Stimulated activated naive CD8-positive, alpha-beta T cell treated with anti-CD3 and anti-CD28 coated beads, Interleukin-15, Interleukin-2, amounts not matched to agents 100 ng/mL and 50 ng/mL, for 24 hours (primary cell): Measurements from ENCODE around the gene ITPR2.

Experiments used
- H3K27ac Mint-ChIP-seq: one replicate; pipeline ENCODE4 v1.8.0; 2021; ENCODE audit warnings: mild to moderate bottlenecking, mixed read lengths
- H3K27me3 Mint-ChIP-seq: one replicate; pipeline ENCODE4 v1.8.0; 2021; ENCODE audit warnings: mixed read lengths
- H3K36me3 Mint-ChIP-seq: one replicate; pipeline ENCODE4 v1.8.0; 2021; ENCODE audit warnings: low read depth, mixed read lengths
- H3K4me1 Mint-ChIP-seq: one replicate; pipeline ENCODE4 v1.8.0; 2021; ENCODE audit warnings: low read depth, mixed read lengths
- H3K4me3 Mint-ChIP-seq: one replicate; pipeline ENCODE4 v1.8.0; 2021; ENCODE audit warnings: mild to moderate bottlenecking, mixed read lengths
- H3K9me3 Mint-ChIP-seq: one replicate; pipeline ENCODE4 v1.8.0; 2021; ENCODE audit warnings: mixed read lengths

Gene ITPR2

DNA sequence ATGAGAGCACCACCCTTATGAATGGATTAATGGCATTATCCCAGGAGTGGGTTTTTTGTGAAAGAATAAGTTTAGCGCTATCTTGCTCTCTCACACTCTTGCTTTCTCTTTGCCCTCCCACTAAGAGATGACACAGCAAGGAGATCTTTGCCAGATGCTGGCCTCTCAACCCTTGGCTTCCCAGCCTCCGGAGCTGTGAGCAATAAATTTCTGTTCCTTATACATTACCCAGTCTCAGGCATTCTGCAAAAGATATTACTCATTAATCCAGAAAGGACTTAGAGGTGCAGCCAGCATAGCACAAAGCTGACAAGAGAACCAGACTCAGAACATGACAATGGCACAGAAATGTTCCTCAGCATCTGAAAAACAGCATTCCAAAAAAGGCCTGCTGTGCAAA is 190.6 kb downstream of the ITPR2 start:
- H3K4me1 Mint-ChIP-seq = peaks cover 11% of the 10 kb centered on the region
- H3K4me3 Mint-ChIP-seq = no peak overlapping the region
- peaks cover 19% of the 10 kb centered on the region for H3K36me3 Mint-ChIP-seq
- no peak overlapping the region for H3K27ac Mint-ChIP-seq
- no peaks in the 10 kb centered on the region for H3K27me3 Mint-ChIP-seq
- no peaks in the 10 kb centered on the region for H3K9me3 Mint-ChIP-seq

DNA sequence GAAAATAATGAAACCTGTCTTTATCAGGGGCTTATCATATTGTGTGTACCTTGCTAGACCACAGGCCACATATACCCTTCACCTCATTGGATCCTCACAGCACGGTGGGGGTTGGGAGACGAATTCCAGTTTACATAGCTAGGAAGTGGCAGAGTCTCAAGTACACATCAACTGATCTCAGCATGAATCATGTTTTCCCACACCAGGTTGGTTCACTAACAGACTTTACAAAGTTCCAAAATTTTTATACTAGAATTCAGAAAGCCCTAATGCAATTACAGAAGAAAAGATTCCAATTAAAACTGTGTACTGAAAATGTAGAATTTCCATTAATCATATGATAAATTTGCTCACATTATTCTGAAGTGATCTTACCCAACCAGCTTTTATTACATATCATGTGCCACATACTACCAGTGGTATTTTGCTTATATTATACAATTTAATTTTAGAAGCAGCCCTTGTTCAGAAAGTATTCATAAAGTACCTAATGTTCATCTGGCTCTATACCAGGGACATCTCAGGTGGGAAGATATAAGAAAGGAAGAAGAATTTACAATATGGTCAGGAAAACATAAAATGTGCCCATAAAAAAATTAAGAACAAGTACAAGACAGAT is 196.2 kb downstream of the ITPR2 start:
- Mint-ChIP-seq H3K9me3 (no peaks in the 10 kb centered on the region), H3K27ac (no peak overlapping the region), H3K27me3 (no peaks in the 10 kb centered on the region), H3K4me3 (no peak overlapping the region), H3K36me3 (peaks cover 27% of the 10 kb centered on the region), H3K4me1 (peaks cover 15% of the 10 kb centered on the region)

GRCh38 chr12:26633591-26634210 is 199.3 kb downstream of the ITPR2 start:
- Mint-ChIP-seq H3K9me3 (no peaks in the 10 kb centered on the region), H3K36me3 (peaks cover 34% of the 10 kb centered on the region), H3K27ac (peak overlapping the region; percentile 23), H3K4me1 (peaks cover 15% of the 10 kb centered on the region), H3K27me3 (no peaks in the 10 kb centered on the region), H3K4me3 (no peak overlapping the region)

DNA sequence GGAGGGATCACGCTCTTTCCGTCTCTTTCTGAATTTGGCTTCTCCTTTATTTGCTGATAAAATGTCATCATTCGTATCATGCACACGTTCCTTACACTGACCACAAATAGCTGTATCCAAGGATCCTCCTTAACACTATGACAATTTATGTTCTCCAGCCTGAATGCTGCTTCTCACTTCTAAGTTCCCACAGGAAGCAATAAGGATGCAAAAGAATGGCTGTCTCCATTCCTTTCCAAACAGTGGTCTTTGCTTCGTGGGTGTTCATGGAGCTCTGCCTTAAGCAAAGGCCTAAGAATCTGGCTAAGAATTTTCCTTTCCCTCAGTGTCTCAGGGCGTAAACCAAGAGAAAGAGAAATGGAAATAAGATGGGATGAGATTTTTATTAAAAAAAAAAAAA is 200.2 kb downstream of the ITPR2 start:
- no peaks in the 10 kb centered on the region for H3K27me3 Mint-ChIP-seq
- no peak overlapping the region for H3K4me3 Mint-ChIP-seq
- peaks cover 8% of the 10 kb centered on the region for H3K4me1 Mint-ChIP-seq
- no peaks in the 10 kb centered on the region for H3K9me3 Mint-ChIP-seq
- peaks cover 36% of the 10 kb centered on the region for H3K36me3 Mint-ChIP-seq
- H3K27ac Mint-ChIP-seq = no peak overlapping the region

- H3K4me3 Mint-ChIP-seq = no peak overlapping the region
- H3K9me3 Mint-ChIP-seq = no peaks in the 10 kb centered on the region
- peaks cover 8% of the 10 kb centered on the region for H3K4me1 Mint-ChIP-seq
- H3K36me3 Mint-ChIP-seq = peaks cover 41% of the 10 kb centered on the region
- no peaks in the 10 kb centered on the region for H3K27me3 Mint-ChIP-seq
- H3K27ac Mint-ChIP-seq = no peak overlapping the region
Measured at GRCh38 chr12:26631846-26632245, 201.1 kb downstream of the ITPR2 start.

DNA sequence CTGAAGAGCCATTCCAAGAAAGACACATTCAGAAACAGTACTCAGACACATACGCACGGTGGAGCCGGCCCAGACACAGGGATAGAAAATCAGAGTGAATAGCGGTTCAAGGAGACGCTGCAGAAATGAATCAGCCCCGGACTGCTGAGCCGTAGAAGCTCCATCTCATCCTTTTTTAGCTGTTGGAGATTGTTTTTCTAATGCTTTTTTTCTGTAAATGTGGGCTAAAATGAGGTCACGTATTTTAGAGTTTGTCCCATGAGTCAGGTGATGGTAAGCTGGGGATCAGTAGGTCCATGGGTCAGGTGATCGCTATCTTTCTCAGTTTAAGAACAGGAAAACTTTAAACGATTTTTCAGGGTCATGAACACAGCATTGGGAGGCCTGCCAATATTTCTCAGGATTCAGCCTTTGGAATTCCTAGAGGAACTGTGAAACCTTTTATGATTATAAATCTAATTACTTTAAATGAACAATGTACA is 202.4 kb downstream of the ITPR2 start:
- H3K9me3 Mint-ChIP-seq = no peaks in the 10 kb centered on the region
- no peak overlapping the region for H3K27ac Mint-ChIP-seq
- peaks cover 8% of the 10 kb centered on the region for H3K4me1 Mint-ChIP-seq
- no peak overlapping the region for H3K4me3 Mint-ChIP-seq
- no peaks in the 10 kb centered on the region for H3K27me3 Mint-ChIP-seq
- peaks cover 53% of the 10 kb centered on the region for H3K36me3 Mint-ChIP-seq

DNA sequence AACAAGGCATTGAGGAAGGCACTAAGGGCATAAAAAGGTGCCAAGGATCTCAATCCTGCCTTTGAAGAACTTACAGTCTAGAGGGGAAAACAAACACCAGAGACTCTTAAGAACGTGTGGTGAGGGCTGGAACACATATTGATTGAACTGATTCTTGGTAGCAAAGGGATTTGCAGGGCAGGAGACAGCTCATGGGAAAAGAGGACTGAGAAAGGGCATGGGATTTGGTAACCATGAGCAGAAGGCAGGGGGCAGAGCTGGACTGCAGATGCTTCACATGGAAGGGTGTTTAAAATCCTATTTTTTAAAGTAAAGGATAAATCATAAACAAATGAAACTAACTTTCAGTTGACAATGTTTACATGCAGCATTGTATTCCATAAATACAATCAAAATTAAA is 203.1 kb downstream of the ITPR2 start:
- Mint-ChIP-seq H3K4me1 (peaks cover 8% of the 10 kb centered on the region), H3K9me3 (no peaks in the 10 kb centered on the region), H3K27me3 (no peaks in the 10 kb centered on the region), H3K4me3 (no peak overlapping the region), H3K36me3 (peaks cover 56% of the 10 kb centered on the region), H3K27ac (peak overlapping the region; percentile 45)

- no peaks in the 10 kb centered on the region for H3K9me3 Mint-ChIP-seq
- no peak overlapping the region for H3K27ac Mint-ChIP-seq
- no peaks in the 10 kb centered on the region for H3K27me3 Mint-ChIP-seq
- no peak overlapping the region for H3K4me3 Mint-ChIP-seq
- peaks cover 57% of the 10 kb centered on the region for H3K36me3 Mint-ChIP-seq
- no peaks in the 10 kb centered on the region for H3K4me1 Mint-ChIP-seq
Measured at GRCh38 chr12:26628234-26628633, 204.8 kb downstream of the ITPR2 start.

- Mint-ChIP-seq H3K4me1 (peaks cover 3% of the 10 kb centered on the region), H3K4me3 (no peak overlapping the region), H3K9me3 (no peaks in the 10 kb centered on the region), H3K36me3 (peaks cover 65% of the 10 kb centered on the region), H3K27me3 (no peaks in the 10 kb centered on the region), H3K27ac (no peak overlapping the region)
Measured at GRCh38 chr12:26627335-26627734, 205.7 kb downstream of the ITPR2 start.

GRCh38 chr12:26623136-26623535 is 209.9 kb downstream of the ITPR2 start:
- Mint-ChIP-seq H3K4me1 (peaks cover 3% of the 10 kb centered on the region), H3K36me3 (peaks cover 77% of the 10 kb centered on the region), H3K27ac (no peak overlapping the region), H3K27me3 (no peaks in the 10 kb centered on the region), H3K4me3 (no peak overlapping the region), H3K9me3 (no peaks in the 10 kb centered on the region)

DNA sequence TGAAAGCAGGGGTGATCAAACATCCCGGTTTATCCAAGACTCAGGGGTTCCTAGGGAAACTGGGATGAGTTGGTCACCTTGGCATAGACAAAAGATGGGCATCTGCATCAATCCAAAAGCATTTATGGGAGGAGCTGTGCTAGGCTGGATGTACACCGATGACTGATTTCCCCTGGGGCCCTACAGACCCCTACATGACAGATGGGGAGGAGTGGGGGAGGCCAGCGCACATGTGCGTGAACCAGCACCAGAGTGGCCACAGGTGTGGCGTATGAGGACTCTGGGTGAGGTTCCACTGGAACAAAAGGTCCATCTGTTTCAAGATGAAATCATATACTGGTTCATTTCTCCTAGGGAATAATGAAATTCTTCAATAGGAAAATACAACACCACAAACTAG is 210.4 kb downstream of the ITPR2 start:
- peaks cover 3% of the 10 kb centered on the region for H3K4me1 Mint-ChIP-seq
- H3K9me3 Mint-ChIP-seq = no peaks in the 10 kb centered on the region
- H3K27ac Mint-ChIP-seq = no peak overlapping the region
- peaks cover 77% of the 10 kb centered on the region for H3K36me3 Mint-ChIP-seq
- no peaks in the 10 kb centered on the region for H3K27me3 Mint-ChIP-seq
- H3K4me3 Mint-ChIP-seq = no peak overlapping the region

GRCh38 chr12:26621932-26622331 is 211.1 kb downstream of the ITPR2 start:
- Mint-ChIP-seq H3K9me3 (no peaks in the 10 kb centered on the region), H3K4me1 (peaks cover 3% of the 10 kb centered on the region), H3K36me3 (peaks cover 70% of the 10 kb centered on the region), H3K27ac (no peak overlapping the region), H3K27me3 (no peaks in the 10 kb centered on the region), H3K4me3 (no peak overlapping the region)

DNA sequence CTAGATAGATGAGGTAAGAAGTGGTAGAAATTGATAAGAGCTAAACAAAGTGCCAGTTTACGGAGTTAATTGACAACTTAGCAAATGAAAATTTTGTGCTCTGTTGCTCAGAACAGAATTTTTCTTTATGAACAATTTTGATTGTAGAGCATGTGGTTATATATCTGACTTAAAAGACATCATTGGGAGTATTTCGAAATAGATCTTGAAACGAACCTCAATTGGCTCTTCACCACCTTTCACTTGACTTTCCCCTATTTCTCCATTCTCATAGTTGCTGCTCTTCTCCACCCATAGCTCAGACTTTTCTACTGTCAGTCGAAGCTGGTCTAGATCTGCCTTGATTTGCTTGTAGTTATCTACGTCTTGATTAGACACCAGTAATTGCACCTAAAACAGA is 212.1 kb downstream of the ITPR2 start:
- no peak overlapping the region for H3K4me3 Mint-ChIP-seq
- H3K9me3 Mint-ChIP-seq = no peaks in the 10 kb centered on the region
- peaks cover 60% of the 10 kb centered on the region for H3K36me3 Mint-ChIP-seq
- H3K27me3 Mint-ChIP-seq = no peaks in the 10 kb centered on the region
- peaks cover 3% of the 10 kb centered on the region for H3K4me1 Mint-ChIP-seq
- no peak overlapping the region for H3K27ac Mint-ChIP-seq

DNA sequence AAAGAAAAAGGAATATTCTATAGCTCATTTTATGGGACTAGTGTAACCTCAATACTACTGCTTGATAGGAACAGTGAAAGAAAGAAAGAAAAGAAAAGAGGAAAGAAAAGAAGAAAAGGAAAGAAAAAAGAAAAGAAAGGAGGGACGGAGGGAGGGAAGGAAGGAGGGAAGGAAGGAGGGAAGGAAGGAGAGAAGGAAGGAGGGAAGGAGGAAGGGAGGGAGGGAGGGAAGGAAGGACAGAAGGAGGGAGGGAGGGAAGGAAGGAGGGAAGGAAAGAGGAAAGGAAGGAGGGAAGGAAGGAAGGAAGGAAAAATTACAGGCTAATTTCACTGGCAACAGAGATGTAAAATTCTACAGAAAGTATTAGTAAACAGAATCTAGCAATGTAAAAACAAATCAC is 215.5 kb downstream of the ITPR2 start:
- Mint-ChIP-seq H3K9me3 (no peaks in the 10 kb centered on the region), H3K36me3 (peaks cover 47% of the 10 kb centered on the region), H3K27me3 (no peaks in the 10 kb centered on the region), H3K4me3 (no peak overlapping the region), H3K27ac (no peak overlapping the region), H3K4me1 (no peaks in the 10 kb centered on the region)

DNA sequence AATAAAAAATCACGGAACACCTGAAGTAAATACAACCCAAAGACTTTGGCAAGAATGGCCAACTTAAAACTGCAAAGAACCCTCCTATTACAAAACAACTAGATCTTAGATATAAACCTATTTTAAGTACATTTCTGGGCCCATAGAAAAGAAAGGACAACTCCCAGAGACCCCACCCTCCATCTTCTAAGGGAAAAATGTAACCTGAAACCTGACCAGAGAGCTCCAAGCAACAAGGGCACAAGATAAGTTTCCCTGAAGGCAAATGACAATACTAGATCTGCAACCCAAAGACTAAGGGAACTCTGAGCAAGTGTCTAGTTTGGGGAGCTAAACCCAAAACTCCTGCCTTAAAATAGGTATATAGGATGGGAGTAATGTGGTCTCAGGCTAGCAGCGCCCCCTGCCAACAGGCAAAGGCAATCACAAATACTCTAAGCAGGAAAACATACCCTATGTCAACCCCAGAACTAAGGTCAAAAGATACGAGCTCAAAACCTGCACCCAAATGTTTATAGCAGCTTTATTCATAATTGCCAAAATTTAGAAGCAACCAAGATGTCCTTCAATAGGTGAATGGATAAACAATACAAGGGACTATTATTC is 218.9 kb downstream of the ITPR2 start:
- H3K9me3 Mint-ChIP-seq = no peaks in the 10 kb centered on the region
- H3K4me1 Mint-ChIP-seq = no peaks in the 10 kb centered on the region
- no peaks in the 10 kb centered on the region for H3K27me3 Mint-ChIP-seq
- no peak overlapping the region for H3K27ac Mint-ChIP-seq
- H3K4me3 Mint-ChIP-seq = no peak overlapping the region
- peaks cover 19% of the 10 kb centered on the region for H3K36me3 Mint-ChIP-seq
